ENCODE data around the gene METTL9. TPM values are rescaled to one million over a fixed set of nuclear protein-coding genes. Genes with fewer than 3 reads are reported as not detected.
"Not testable (repeated sequence)": the region's sequence is repeated elsewhere in the genome, so short reads cannot be mapped to it uniquely, and the experiment has no call there.

Gene METTL9
- total RNA-seq, 1 donor from 2014 or later: 77.1 TPM

DNA sequence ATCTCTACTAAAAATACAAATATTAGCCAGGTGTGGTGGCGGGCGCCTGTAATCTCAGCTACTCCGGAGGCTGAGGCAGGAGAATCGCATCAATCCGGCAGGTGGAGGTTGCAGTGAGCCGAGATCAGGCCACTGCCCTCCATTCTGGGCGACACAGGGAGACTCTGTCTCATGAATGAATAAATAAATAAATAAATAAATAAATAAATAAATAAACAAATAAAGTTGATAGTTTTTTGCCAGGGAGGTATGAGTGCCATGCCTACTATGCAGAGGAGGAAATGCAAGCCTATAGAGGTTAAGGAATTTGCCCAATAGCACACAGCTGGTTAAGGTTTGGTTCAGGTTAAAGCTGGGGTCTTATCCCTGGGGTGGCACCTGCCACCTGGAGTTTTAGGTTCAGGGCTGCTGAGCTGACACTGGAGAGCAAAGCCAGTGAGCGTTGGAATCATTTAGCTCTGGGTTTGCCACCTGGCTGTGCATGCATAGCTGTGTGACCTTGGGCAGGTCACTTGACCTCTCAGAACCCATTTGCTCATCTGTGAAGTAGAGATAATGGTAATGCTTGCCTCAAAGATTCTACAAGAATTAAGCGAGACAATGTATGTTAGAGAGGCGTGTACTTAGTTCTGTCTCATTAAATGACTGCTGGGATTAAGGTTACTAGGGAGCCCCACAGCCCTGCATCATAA, 65.6 kb downstream of the METTL9 start:
- H3K9me3 Mint-ChIP-seq (ENCODE audit: low read depth): no peaks in the 10 kb centered on the region
- H3K27ac Mint-ChIP-seq (ENCODE audit: unreplicated experiment): no peak overlapping the region
- TF ChIP-seq, protein P1, sequence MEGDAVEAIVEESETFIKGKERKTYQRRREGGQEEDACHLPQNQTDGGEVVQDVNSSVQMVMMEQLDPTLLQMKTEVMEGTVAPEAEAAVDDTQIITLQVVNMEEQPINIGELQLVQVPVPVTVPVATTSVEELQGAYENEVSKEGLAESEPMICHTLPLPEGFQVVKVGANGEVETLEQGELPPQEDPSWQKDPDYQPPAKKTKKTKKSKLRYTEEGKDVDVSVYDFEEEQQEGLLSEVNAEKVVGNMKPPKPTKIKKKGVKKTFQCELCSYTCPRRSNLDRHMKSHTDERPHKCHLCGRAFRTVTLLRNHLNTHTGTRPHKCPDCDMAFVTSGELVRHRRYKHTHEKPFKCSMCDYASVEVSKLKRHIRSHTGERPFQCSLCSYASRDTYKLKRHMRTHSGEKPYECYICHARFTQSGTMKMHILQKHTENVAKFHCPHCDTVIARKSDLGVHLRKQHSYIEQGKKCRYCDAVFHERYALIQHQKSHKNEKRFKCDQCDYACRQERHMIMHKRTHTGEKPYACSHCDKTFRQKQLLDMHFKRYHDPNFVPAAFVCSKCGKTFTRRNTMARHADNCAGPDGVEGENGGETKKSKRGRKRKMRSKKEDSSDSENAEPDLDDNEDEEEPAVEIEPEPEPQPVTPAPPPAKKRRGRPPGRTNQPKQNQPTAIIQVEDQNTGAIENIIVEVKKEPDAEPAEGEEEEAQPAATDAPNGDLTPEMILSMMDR (IDR thresholded peaks at IDR 0.05): no peak
- H3K36me3 Mint-ChIP-seq (ENCODE audit: low read depth): no peaks in the 10 kb centered on the region
- no peaks in the 10 kb centered on the region for H3K4me1 Mint-ChIP-seq (ENCODE audit: low read depth)
- no peak overlapping the region for H3K4me3 Mint-ChIP-seq (ENCODE audit: unreplicated experiment)
- no peaks in the 10 kb centered on the region for H3K27me3 Mint-ChIP-seq (ENCODE audit: low read depth)
- no peak for DNase-seq (ENCODE audit: low spot score)

DNA sequence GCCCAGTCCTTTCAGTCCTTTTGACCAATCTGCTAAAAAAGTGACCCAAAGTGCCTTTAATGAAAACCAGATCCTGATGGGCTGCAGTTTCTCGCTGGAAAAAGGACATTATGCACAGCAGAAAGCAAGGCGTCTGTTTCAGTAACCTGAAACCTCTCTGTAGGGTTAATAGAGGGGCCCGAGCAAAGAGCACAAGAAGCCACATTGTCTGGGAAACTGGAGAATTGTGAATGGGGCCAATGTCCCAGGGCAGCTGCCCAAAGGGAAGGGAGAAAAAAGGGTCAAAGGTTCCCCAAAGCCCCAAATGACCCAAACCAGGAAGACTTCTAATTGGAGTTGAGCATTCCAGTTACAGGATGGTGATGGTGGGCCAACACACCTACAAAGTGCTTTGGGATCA, 67.4 kb downstream of the METTL9 start:
- TF ChIP-seq, protein P1 (IDR thresholded peaks at IDR 0.05): no peak
- H3K36me3 Mint-ChIP-seq (ENCODE audit: low read depth): no peaks in the 10 kb centered on the region
- no peaks in the 10 kb centered on the region for H3K27me3 Mint-ChIP-seq (ENCODE audit: low read depth)
- no peak overlapping the region for H3K4me3 Mint-ChIP-seq (ENCODE audit: unreplicated experiment)
- no peak for DNase-seq (ENCODE audit: low spot score)
- no peak overlapping the region for H3K27ac Mint-ChIP-seq (ENCODE audit: unreplicated experiment)
- H3K9me3 Mint-ChIP-seq (ENCODE audit: low read depth): no peaks in the 10 kb centered on the region
- H3K4me1 Mint-ChIP-seq (ENCODE audit: low read depth): no peaks in the 10 kb centered on the region

GRCh38 chr16:21667575-21667974, 68.2 kb downstream of the METTL9 start:
- no peaks in the 10 kb centered on the region for H3K9me3 Mint-ChIP-seq (ENCODE audit: low read depth)
- TF ChIP-seq, protein P1 (IDR thresholded peaks at IDR 0.05): no peak
- H3K27me3 Mint-ChIP-seq (ENCODE audit: low read depth): no peaks in the 10 kb centered on the region
- H3K4me1 Mint-ChIP-seq (ENCODE audit: low read depth): no peaks in the 10 kb centered on the region
- DNase-seq (ENCODE audit: low spot score): no peak
- H3K36me3 Mint-ChIP-seq (ENCODE audit: low read depth): no peaks in the 10 kb centered on the region
- H3K4me3 Mint-ChIP-seq (ENCODE audit: unreplicated experiment): no peak overlapping the region
- no peak overlapping the region for H3K27ac Mint-ChIP-seq (ENCODE audit: unreplicated experiment)

- no peak for DNase-seq (ENCODE audit: low spot score)
- no peak overlapping the region for H3K4me3 Mint-ChIP-seq (ENCODE audit: unreplicated experiment)
- H3K4me1 Mint-ChIP-seq (ENCODE audit: low read depth): no peaks in the 10 kb centered on the region
- H3K27ac Mint-ChIP-seq (ENCODE audit: unreplicated experiment): no peak overlapping the region
- TF ChIP-seq, protein P1 (IDR thresholded peaks at IDR 0.05): no peak
- H3K9me3 Mint-ChIP-seq (ENCODE audit: low read depth): peaks cover 9% of the 10 kb centered on the region
- no peaks in the 10 kb centered on the region for H3K27me3 Mint-ChIP-seq (ENCODE audit: low read depth)
- H3K36me3 Mint-ChIP-seq (ENCODE audit: low read depth): peaks cover 3% of the 10 kb centered on the region
Measured at GRCh38 chr16:21673469-21673868, 74.1 kb downstream of the METTL9 start.

GRCh38 chr16:21674456-21674855, 75.1 kb downstream of the METTL9 start:
- not testable (repeated sequence) for H3K27me3 Mint-ChIP-seq (ENCODE audit: low read depth); H3K9me3 Mint-ChIP-seq (ENCODE audit: low read depth); H3K27ac Mint-ChIP-seq (ENCODE audit: unreplicated experiment); H3K36me3 Mint-ChIP-seq (ENCODE audit: low read depth); DNase-seq (ENCODE audit: low spot score); H3K4me1 Mint-ChIP-seq (ENCODE audit: low read depth); H3K4me3 Mint-ChIP-seq (ENCODE audit: unreplicated experiment)

DNA sequence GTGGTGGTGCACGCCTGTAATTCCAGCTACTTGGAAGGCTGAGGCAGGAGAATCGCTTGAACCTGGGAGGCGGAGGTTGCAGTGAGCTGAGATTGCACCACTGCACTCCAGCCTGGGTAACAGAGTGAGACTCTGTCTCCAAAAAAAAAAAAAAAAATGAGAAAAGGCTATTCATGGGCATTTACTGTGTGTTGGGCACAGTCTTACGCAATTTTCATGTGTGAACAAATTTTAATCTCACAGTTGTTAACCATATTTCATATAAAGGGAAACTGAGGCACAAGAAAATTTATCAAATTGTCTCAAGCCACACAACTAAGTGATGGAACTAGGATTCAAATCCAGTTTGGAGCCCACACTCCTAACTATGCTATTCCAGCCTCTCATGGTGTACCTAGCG, 81.3 kb downstream of the METTL9 start:
- H3K4me3 Mint-ChIP-seq (ENCODE audit: unreplicated experiment); H3K9me3 Mint-ChIP-seq (ENCODE audit: low read depth); H3K36me3 Mint-ChIP-seq (ENCODE audit: low read depth); H3K4me1 Mint-ChIP-seq (ENCODE audit: low read depth); DNase-seq (ENCODE audit: low spot score); H3K27ac Mint-ChIP-seq (ENCODE audit: unreplicated experiment): not testable (repeated sequence)
- H3K27me3 Mint-ChIP-seq (ENCODE audit: low read depth): peaks cover 12% of the 10 kb centered on the region
